ENCODE data around the gene PRODH.
A peak's percentile ranks its signal among the peaks of the same experiment; 100 is the strongest.
"Not testable (repeated sequence)": the region's sequence is repeated elsewhere in the genome, so short reads cannot be mapped to it uniquely, and the experiment has no call there.

PRODH gene

GRCh38 chr22:18947105-18947504 is 11.0 kb upstream of the PRODH start:
- not testable (repeated sequence) for H3K36me3 ChIP-seq (ENCODE audit: insufficient read depth, low read length); H3K9me3 ChIP-seq (ENCODE audit: insufficient read depth, low read depth, low read length); H3K27me3 ChIP-seq (ENCODE audit: insufficient read depth, low read length); H3K9ac ChIP-seq (ENCODE audit: low read depth, low read length); H3K4me3 ChIP-seq (ENCODE audit: low read length)
- WGBS, result 3% methylated on average over 5 of the region's 9 CpGs
- Histone ChIP-seq H3K4me1 (ENCODE audit: insufficient read depth, low read length) (peaks cover 12% of the 10 kb centered on the region), H3K27ac (ENCODE audit: low read depth, low read length) (peak overlapping the region; percentile 76; the same call in 1 of the 2 replicates)

- not testable (repeated sequence) for H3K27me3 ChIP-seq (ENCODE audit: insufficient read depth, low read length); H3K9ac ChIP-seq (ENCODE audit: low read depth, low read length); H3K4me3 ChIP-seq (ENCODE audit: low read length); H3K9me3 ChIP-seq (ENCODE audit: insufficient read depth, low read depth, low read length); H3K27ac ChIP-seq (ENCODE audit: low read depth, low read length); H3K36me3 ChIP-seq (ENCODE audit: insufficient read depth, low read length); H3K4me1 ChIP-seq (ENCODE audit: insufficient read depth, low read length)
- no CpG with 5 or more reads among the region's 8 CpGs for WGBS
Observed at GRCh38 chr22:18938691-18939090, 2.6 kb upstream of the PRODH start.

DNA sequence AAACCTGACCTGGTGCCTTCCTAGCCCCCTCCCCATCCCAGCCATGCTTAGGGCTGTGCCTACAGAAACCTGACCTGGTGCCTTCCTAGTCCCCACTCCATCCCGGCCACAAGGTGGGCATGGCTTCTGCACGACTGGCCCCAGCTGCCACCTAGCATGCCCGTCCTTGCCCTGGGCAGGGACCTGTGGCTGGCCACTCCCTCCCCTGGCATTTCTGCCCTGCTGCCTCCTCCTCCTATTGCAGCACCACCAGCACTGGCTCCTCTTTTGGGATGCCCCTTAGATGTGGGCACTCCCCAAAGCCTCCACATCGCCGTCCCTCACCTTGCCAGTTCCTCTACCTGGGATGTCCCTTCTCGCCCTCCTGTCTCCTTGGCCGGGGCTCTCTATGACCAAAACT is 1.4 kb downstream of the PRODH start:
- not testable (repeated sequence) for H3K27ac ChIP-seq (ENCODE audit: low read depth, low read length); H3K36me3 ChIP-seq (ENCODE audit: insufficient read depth, low read length); H3K9ac ChIP-seq (ENCODE audit: low read depth, low read length); H3K9me3 ChIP-seq (ENCODE audit: insufficient read depth, low read depth, low read length); H3K4me1 ChIP-seq (ENCODE audit: insufficient read depth, low read length); H3K4me3 ChIP-seq (ENCODE audit: low read length); H3K27me3 ChIP-seq (ENCODE audit: insufficient read depth, low read length)
- no CpG with 5 or more reads among the region's 7 CpGs for WGBS

GRCh38 chr22:18933914-18934313 is 2.2 kb downstream of the PRODH start:
- Histone ChIP-seq H3K9me3 (ENCODE audit: insufficient read depth, low read depth, low read length) (no peaks in the 10 kb centered on the region), H3K36me3 (ENCODE audit: insufficient read depth, low read length) (no peaks in the 10 kb centered on the region), H3K27ac (ENCODE audit: low read depth, low read length) (no peak overlapping the region), H3K9ac (ENCODE audit: low read depth, low read length) (no peak overlapping the region), H3K4me1 (ENCODE audit: insufficient read depth, low read length) (no peaks in the 10 kb centered on the region), H3K4me3 (ENCODE audit: low read length) (no peak overlapping the region), H3K27me3 (ENCODE audit: insufficient read depth, low read length) (no peaks in the 10 kb centered on the region)
- no CpG with 5 or more reads among the region's 7 CpGs for WGBS

- H3K9ac ChIP-seq (ENCODE audit: low read depth, low read length), result no peak overlapping the region
- no peak overlapping the region for H3K27ac ChIP-seq (ENCODE audit: low read depth, low read length)
- WGBS, result no CpG with 5 or more reads among the region's 16 CpGs
- H3K4me1 ChIP-seq (ENCODE audit: insufficient read depth, low read length), result no peaks in the 10 kb centered on the region
- no peaks in the 10 kb centered on the region for H3K9me3 ChIP-seq (ENCODE audit: insufficient read depth, low read depth, low read length)
- H3K27me3 ChIP-seq (ENCODE audit: insufficient read depth, low read length), result no peaks in the 10 kb centered on the region
- H3K4me3 ChIP-seq (ENCODE audit: low read length), result no peak overlapping the region
- H3K36me3 ChIP-seq (ENCODE audit: insufficient read depth, low read length), result no peaks in the 10 kb centered on the region
Observed at GRCh38 chr22:18931905-18932652, 4.0 kb downstream of the PRODH start.

GRCh38 chr22:18929459-18929858 is 6.6 kb downstream of the PRODH start:
- Histone ChIP-seq H3K4me3 (ENCODE audit: low read length) (no peak overlapping the region), H3K9ac (ENCODE audit: low read depth, low read length) (no peak overlapping the region), H3K27ac (ENCODE audit: low read depth, low read length) (no peak overlapping the region), H3K9me3 (ENCODE audit: insufficient read depth, low read depth, low read length) (no peaks in the 10 kb centered on the region), H3K27me3 (ENCODE audit: insufficient read depth, low read length) (no peaks in the 10 kb centered on the region), H3K4me1 (ENCODE audit: insufficient read depth, low read length) (no peaks in the 10 kb centered on the region), H3K36me3 (ENCODE audit: insufficient read depth, low read length) (no peaks in the 10 kb centered on the region)
- WGBS, result no CpG with 5 or more reads among the region's 5 CpGs

GRCh38 chr22:18927573-18927972 is 8.5 kb downstream of the PRODH start:
- no peak overlapping the region for H3K9ac ChIP-seq (ENCODE audit: low read depth, low read length)
- no CpG with 5 or more reads among the region's 5 CpGs for WGBS
- H3K36me3 ChIP-seq (ENCODE audit: insufficient read depth, low read length), result no peaks in the 10 kb centered on the region

GRCh38 chr22:18927020-18927419 is 9.1 kb downstream of the PRODH start:
- Histone ChIP-seq H3K4me1 (ENCODE audit: insufficient read depth, low read length) (no peaks in the 10 kb centered on the region), H3K9ac (ENCODE audit: low read depth, low read length) (no peak overlapping the region), H3K4me3 (ENCODE audit: low read length) (no peak overlapping the region), H3K27me3 (ENCODE audit: insufficient read depth, low read length) (no peaks in the 10 kb centered on the region), H3K27ac (ENCODE audit: low read depth, low read length) (no peak overlapping the region), H3K9me3 (ENCODE audit: insufficient read depth, low read depth, low read length) (no peaks in the 10 kb centered on the region), H3K36me3 (ENCODE audit: insufficient read depth, low read length) (no peaks in the 10 kb centered on the region)
- WGBS, result no CpG with 5 or more reads among the region's 4 CpGs

More at GRCh38 chr22:18927573-18927972, 8.5 kb downstream of the PRODH start:
- no peak overlapping the region for H3K27ac ChIP-seq (ENCODE audit: low read depth, low read length)
- no peak overlapping the region for H3K4me3 ChIP-seq (ENCODE audit: low read length)
- H3K9me3 ChIP-seq (ENCODE audit: insufficient read depth, low read depth, low read length), result no peaks in the 10 kb centered on the region
- H3K27me3 ChIP-seq (ENCODE audit: insufficient read depth, low read length), result no peaks in the 10 kb centered on the region
- no peaks in the 10 kb centered on the region for H3K4me1 ChIP-seq (ENCODE audit: insufficient read depth, low read length)

- H3K27me3 ChIP-seq (ENCODE audit: insufficient read depth, low read length), result no peaks in the 10 kb centered on the region
- H3K9ac ChIP-seq (ENCODE audit: low read depth, low read length), result no peak overlapping the region
- no peaks in the 10 kb centered on the region for H3K9me3 ChIP-seq (ENCODE audit: insufficient read depth, low read depth, low read length)
- no peak overlapping the region for H3K27ac ChIP-seq (ENCODE audit: low read depth, low read length)
- H3K4me1 ChIP-seq (ENCODE audit: insufficient read depth, low read length), result no peaks in the 10 kb centered on the region
- WGBS, result no CpG with 5 or more reads among the region's 20 CpGs
- no peaks in the 10 kb centered on the region for H3K36me3 ChIP-seq (ENCODE audit: insufficient read depth, low read length)
- H3K4me3 ChIP-seq (ENCODE audit: low read length), result no peak overlapping the region
Observed at GRCh38 chr22:18925368-18926064, 10.6 kb downstream of the PRODH start.

GRCh38 chr22:18920257-18920902 is 15.7 kb downstream of the PRODH start:
- not testable (repeated sequence) for H3K4me1 ChIP-seq (ENCODE audit: insufficient read depth, low read length); H3K27ac ChIP-seq (ENCODE audit: low read depth, low read length); H3K9me3 ChIP-seq (ENCODE audit: insufficient read depth, low read depth, low read length); H3K27me3 ChIP-seq (ENCODE audit: insufficient read depth, low read length); H3K9ac ChIP-seq (ENCODE audit: low read depth, low read length); H3K36me3 ChIP-seq (ENCODE audit: insufficient read depth, low read length); H3K4me3 ChIP-seq (ENCODE audit: low read length)
- WGBS, result no CpG with 5 or more reads among the region's 12 CpGs

DNA sequence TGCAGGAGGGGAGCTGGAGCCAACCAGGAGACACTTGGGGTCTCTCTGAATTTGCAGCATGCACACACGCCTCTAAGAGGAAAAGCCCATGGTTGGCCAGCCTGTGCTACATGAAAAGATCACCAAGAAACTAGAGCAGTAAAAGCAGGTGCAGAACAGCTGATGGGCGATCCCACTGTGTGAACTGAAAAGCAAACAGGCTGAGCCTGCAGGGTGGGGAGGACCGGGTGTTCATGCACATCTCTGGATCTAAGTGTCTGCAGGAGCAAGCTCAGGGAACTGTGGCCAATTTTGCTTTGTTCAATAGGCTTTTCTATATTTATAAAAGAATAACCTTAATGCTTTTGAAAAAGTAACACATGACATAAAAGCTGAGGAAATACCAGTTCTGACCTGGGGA is 18.3 kb downstream of the PRODH start:
- not testable (repeated sequence) for H3K36me3 ChIP-seq (ENCODE audit: insufficient read depth, low read length); H3K4me1 ChIP-seq (ENCODE audit: insufficient read depth, low read length); H3K27me3 ChIP-seq (ENCODE audit: insufficient read depth, low read length); H3K9me3 ChIP-seq (ENCODE audit: insufficient read depth, low read depth, low read length); H3K9ac ChIP-seq (ENCODE audit: low read depth, low read length); H3K4me3 ChIP-seq (ENCODE audit: low read length); H3K27ac ChIP-seq (ENCODE audit: low read depth, low read length)
- whole genome bisulfite sequencing, result no CpG with 5 or more reads among the region's 3 CpGs
